Stimulated activated naive CD4-positive, alpha-beta T cell (primary cell): ENCODE measurements around the gene MANF.

Experiments used
- DNase-seq, 6 experiments: peaks; one replicate each; lab custom pipeline; 2025; lab: John Stamatoyannopoulos, UW

Gene MANF

DNA sequence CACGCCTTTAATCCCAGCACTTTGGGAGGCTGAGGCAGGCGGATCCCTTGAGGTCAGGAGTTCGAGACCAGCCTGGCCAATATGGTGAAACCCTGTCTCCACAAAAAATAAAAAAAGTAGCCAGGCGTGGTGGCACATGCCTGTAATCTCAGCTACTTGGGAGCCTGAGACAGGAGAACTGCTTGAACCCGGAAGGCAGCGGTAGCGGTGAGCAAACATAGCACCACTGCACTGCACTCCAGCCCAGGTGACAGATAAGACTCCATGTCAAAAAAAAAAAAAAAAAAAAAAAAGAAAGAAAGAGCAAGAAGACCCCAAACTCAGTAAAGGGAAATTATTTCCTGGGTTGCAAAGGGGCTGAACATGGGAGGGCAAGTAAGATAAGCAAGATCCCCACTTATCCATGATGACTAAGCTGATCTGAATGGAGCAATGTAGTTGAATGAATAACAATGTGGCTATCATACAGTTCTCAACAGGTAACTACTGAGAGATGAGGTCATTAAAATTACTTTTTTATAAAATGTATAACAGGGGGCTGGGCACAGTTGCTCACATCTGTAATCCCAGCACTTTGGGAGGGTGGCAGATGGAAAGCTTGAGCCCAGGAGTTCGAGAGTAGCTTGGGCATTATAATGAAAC, 52.0 kb downstream of the MANF start:
- DNase-seq: no peak
